NCI-H345 treated with DMSO at 0.1 percent for 48 hours (cell line): Measurements from ENCODE around the gene CCDC34.

Source experiments
- DNase-seq: peaks from one replicate; lab custom pipeline; 2025; ENCODE audit not compliant: unreplicated experiment; lab: John Stamatoyannopoulos, UW

Gene CCDC34

DNA sequence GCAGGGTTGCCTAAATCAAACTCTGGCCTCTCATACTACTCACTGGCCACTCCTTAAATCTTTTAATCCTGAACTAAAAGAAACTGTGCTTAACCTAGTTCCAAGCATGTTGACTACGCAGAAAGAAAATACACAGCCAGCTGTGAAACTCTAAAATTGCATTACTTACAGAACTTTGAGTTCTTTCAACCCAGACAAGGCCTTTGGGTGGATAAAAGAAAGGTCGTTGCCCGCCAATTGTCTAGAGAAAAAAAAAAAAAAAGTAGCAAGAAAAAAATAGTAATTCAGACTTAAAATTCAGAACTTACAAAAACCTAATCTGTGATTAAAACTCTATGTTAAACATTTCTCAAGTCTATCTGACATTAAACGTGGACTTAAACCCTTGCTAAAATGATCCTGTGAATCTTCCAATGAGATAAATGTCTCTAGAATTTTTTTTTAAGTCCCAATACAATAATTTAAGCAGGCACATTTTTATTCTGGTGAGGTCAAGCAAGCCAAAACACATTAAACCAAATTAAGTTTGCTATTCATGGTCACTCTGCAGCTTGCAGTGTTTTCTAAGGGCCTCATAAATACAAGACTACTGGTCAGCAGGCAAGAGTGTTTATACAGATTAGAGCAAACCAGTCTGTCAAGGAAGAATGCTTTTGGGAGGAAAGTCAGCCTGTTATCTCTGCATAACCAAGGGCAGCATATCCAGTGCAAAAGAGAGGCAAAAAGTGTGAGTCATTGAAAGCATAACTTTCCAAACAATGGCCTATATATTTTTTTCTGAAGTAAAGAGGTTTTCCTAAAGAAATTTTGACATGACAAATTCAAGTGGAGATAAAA, 29.5 kb upstream of the CCDC34 start:
- no peak for DNase-seq

DNA sequence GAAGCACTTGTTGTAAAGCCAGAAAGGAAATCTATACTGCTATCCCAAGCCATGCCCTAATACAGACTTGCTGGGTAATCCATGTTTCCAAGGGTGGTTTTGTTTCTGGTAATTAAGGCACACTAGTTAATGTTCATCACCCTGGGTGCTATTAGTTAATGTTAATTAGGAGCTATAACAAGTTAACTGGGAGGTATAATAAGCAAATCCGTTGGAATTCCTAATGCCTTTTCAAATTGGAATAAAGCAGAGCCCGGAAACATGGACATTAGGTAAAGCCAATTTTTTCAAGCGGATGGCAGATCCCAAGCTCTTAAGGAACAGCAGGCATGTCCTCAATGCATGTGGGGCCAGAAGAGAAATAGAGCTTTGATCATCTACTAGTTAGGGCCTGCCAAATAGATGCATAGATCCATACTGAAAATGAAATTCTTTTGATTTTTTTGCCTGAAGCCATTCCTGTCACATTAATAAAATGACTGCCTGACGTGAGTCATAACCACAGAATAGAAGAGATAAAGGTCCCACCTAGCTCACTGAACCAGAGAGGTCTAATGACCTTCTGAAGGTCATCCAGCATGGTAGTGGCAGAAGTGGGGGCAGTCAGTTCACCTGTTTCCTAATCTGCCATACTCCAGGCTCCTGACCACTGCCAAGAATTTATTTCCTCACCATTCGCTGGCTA, 28.5 kb upstream of the CCDC34 start:
- no peak for DNase-seq

GRCh38 chr11:27390318-27391295, 27.6 kb upstream of the CCDC34 start:
- DNase-seq = no peak

GRCh38 chr11:27388869-27389268, 25.9 kb upstream of the CCDC34 start:
- DNase-seq = no peak

DNA sequence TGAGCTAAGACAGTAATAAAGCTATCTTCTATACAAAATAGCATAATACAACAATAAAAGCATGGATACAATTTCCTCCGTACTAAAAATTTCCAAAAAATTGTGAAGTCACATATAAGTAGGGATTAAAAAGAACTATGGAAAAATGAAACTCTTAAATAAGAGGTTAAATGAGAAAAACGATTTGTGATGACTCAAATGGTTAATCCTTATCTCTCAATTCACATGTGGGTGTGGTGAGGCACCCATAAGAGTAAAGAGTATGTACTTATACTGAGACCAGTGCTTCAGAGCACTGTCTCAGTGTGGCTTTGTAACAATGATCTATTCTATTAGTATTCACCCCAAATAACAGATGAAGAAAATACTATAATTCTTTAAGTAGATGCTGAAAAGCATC, 25.0 kb upstream of the CCDC34 start:
- no peak for DNase-seq

- no peak for DNase-seq
These were observed 24.3 kb upstream of the CCDC34 start for GRCh38 chr11:27387362-27387761.

DNA sequence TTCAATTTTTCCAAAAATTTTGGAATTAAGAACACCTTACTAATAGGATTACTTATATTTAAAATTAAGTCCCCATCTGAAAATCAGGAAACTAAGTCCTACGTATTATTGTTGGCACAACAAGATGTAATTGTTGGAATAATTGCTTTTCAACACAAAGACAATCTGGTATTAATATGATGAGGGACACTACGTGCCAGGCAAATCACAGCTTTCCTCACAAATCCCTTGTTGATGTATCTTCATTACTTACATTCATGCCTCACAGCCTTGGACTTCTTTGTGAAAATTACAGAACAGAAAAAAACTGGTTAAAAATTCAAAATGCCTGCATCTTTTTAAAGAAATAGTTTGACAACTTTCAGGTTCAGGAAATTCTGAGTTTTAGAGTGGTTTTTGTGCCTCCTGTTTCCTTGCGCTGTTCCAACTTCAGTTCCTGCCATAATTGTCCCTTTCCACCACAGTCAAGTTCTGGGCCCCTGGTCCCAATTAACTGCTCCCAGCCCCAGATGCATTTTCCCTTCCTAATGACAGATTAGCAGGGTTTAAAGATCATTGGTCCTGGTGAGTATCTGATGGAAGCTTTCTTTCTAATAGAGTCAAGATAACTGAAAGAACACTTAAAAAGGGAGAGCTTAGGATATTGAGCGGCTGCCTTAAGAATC, 23.3 kb upstream of the CCDC34 start:
- no peak for DNase-seq

GRCh38 chr11:27385245-27385644, 22.2 kb upstream of the CCDC34 start:
- DNase-seq = no peak

DNA sequence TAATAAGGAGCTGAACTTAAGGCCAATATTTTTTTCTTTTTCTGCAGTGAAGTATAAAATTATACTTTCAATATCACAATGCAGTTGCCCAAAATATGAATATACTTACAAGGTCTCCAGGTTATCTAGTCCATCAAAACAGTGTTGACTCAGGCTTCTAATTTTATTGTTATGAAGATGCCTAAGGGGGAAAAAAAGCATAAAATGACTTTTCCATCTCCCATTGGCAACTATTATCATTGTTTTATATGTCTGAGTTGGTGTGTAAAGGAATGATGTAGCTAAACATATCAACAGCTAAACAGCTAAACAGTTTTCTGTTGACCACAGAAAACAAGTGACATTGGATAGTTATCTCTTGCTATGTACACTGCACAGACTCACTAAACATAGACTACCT, 21.2 kb upstream of the CCDC34 start:
- no peak for DNase-seq

GRCh38 chr11:27383645-27384044, 20.6 kb upstream of the CCDC34 start:
- DNase-seq = no peak

GRCh38 chr11:27381238-27381666, 18.2 kb upstream of the CCDC34 start:
- DNase-seq = no peak

GRCh38 chr11:27380771-27381170, 17.8 kb upstream of the CCDC34 start:
- no peak for DNase-seq

- no peak for DNase-seq
These were observed 16.4 kb upstream of the CCDC34 start for GRCh38 chr11:27379449-27379848.

DNA sequence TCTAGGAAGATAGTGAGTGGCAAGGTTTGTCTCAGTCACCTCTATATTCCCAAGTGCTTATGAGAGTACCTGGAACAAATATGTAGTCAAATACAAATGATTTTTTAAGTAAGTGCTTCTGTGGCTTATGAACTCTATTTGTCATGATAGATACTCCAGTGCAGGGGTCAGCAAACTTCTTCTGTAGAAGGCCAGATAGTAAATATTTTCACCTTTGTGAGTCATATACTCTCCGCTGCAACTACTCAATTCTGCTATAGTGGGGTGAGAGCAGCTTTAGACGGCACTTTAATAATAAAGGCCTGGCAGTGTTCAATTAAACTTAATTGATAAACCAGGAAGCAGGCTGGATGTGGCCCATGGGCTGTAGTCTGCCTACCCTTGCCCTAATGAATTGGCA, 12.4 kb upstream of the CCDC34 start:
- DNase-seq = no peak

- no peak for DNase-seq
These were observed 11.0 kb upstream of the CCDC34 start for GRCh38 chr11:27373856-27374602.

- no peak for DNase-seq
These were observed 10.4 kb upstream of the CCDC34 start for GRCh38 chr11:27373392-27373791.

GRCh38 chr11:27372164-27372563, 9.1 kb upstream of the CCDC34 start:
- DNase-seq = no peak

DNA sequence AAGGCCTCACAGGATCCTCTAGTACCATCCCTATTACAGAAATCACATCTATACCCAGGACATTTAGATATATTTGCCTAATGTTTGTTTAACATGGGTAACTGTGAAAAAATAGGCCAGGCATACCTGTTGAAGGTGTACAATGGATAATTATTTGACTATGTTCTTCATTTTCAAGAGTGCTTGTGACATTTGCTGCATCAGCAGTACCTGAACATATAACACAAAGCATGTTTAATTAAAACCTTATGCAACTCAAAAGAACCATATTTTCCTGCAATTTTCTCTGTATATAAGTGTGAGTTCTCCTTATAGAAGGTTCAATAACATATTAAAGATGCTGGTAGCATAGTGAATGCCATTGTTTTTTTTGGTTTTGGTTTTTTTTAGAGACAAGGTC, 8.5 kb upstream of the CCDC34 start:
- DNase-seq = no peak

GRCh38 chr11:27370374-27370773, 7.4 kb upstream of the CCDC34 start:
- DNase-seq = no peak

DNA sequence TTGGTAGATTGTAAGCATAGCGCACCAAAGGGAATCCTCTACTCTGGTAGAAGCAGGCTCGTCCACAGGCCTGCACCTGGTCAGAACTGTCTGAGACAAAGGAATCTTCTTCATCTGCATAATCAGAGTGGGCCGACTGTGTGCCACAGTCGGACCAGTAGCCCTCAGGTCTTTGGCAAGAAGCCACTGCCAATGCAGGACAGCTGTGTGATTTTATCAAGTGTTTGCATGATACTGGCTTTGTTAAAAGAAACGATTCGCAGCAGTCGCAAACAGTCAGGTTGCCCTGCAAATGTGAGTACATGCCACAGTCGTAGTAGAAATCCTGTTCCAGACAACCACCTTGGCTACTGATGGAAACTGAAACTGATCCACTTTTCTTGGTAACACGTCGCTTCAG, 4.9 kb upstream of the CCDC34 start:
- DNase-seq = peak; percentile 90
